Urothelium cell line (cell line): Measurements from ENCODE around the gene ODAD2.

Source experiments
- DNase-seq: peaks from one replicate; pipeline ENCODE4 v3.0.0; 2011; ENCODE audit warnings: low spot score, mixed read lengths
- FAIRE-seq: peaks from 2 replicates; lab custom pipeline; 2011; peaks lifted over from hg19 to GRCh38; lab: Jason Lieb, UNC

Gene ODAD2

GRCh38 chr10:27783660-27784059, 215.2 kb downstream of the ODAD2 start:
- DNase-seq (peak; percentile 61), FAIRE-seq (no peak)

GRCh38 chr10:27779462-27780015, 219.3 kb downstream of the ODAD2 start:
- no peak for DNase-seq
- FAIRE-seq: no peak

- FAIRE-seq (no peak), DNase-seq (no peak)
Observed at GRCh38 chr10:27774831-27775230, 224.0 kb downstream of the ODAD2 start.

GRCh38 chr10:27771231-27771630, 227.6 kb downstream of the ODAD2 start:
- DNase-seq (no peak), FAIRE-seq (no peak)

GRCh38 chr10:27770181-27770580, 228.7 kb downstream of the ODAD2 start:
- DNase-seq: no peak
- FAIRE-seq: no peak
